HG02763 (cell line): ENCODE data around the gene SLC15A5.
A peak's percentile ranks its signal among the peaks of the same experiment; 100 is the strongest.

ENCODE experiments used
- ATAC-seq: cut with Tn5 transposase; IDR thresholded peaks from one replicate; pipeline ENCODE4 v1.9.1; 2021; ENCODE audit warnings: mild to moderate bottlenecking, moderate library complexity; ENCODE audit not compliant: unreplicated experiment

Gene SLC15A5

DNA sequence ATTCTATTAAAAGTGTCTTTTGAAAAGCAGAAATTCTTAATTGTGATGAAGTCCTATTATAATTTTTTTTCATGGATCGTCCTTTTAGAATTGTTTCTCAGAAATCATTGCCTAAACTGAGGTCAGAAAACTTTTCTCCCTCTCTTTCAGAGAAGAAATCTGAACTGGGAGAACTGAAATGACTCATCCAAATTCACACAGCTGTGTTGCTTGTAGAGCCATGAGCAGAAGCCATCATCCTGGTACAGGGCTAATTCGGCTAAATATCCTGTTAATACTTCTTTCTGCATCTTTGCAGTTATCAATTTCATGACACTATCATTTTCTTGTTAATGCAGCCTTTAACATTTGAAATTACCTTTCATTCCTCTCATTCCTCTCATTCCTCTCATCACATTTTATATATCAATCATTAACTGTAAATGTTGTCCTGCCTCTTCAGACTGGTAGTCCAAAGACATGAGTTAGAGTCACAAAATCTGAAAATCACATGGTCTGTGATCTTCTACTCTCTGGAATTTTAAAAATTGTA is 15.5 kb downstream of the SLC15A5 start:
- no peak for ATAC-seq

DNA sequence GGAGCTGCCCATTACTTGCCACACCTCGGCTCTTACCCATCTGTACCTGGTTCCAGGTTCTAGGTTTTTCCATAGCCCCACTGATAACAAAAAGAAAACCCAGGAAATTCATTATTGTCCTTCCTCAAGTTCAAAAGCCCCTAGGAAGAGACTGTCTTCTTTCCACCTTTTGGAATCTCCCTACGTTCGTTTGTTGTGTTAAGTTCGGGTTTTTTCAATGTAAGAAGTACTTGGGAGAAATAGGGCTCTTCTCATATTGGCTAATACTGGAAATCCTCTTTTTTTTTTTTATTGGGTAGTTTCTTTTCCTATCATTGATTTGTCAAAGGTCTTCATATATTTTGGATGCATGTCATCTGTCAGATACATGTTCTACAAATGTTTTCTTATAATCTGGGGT is 17.3 kb downstream of the SLC15A5 start:
- no peak for ATAC-seq

DNA sequence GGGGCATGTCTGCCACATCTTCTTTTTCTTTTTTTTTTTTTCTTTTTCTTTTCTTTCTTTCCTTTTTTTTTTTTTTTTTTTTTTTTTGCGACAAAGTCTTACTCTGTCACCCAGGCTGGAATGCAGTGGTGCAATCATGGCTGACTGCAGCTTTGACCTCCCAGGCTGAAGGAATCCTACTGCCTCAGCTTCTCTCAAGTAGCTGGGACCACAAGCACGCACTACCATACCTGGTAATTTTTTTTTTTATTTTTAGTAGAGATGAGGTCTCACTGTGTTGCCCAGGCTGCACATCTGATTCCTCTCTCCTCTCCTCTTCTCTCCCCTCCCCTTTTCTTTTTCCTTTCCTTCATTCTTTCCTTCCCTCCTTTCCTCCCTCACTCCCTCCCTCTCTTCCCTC is 18.5 kb downstream of the SLC15A5 start:
- no peak for ATAC-seq

DNA sequence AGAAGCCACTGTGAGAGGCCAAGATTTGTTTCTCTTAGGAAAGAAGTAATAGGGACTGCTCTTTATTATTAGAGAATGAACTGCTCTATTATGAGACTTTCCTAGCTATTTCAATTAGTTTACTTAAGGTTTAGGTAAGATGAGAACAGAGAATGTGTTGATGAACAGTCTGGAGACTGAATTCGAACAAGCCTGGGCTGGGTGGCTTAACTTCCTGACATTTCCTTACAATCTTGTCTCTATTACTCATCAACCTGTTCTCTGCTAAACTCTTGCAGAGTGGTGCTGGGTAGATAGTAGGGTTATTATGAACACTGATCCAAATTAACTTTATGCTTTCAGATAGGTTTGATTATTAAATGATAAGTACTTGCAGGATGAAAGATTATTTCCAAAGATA is 31.2 kb downstream of the SLC15A5 start:
- ATAC-seq, result no peak

DNA sequence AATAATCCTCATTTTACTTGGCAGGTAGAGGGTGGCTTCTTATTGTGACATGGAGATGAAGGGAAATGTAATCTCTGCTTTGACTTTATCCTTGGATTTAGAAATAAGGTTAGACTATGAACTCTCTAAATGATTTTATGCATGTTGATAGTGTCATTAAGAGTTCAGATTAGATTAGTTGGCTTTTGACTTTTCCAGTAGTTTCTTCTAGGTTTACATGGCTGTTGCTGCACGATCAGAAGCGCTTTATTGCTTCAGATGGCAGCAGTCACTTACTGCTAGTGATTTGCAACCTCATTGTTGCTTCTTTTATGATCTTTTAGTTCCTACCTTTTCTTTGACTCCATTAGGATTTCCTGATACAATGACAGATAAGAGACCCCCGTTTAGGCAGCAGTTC is 32.3 kb downstream of the SLC15A5 start:
- ATAC-seq, result no peak

DNA sequence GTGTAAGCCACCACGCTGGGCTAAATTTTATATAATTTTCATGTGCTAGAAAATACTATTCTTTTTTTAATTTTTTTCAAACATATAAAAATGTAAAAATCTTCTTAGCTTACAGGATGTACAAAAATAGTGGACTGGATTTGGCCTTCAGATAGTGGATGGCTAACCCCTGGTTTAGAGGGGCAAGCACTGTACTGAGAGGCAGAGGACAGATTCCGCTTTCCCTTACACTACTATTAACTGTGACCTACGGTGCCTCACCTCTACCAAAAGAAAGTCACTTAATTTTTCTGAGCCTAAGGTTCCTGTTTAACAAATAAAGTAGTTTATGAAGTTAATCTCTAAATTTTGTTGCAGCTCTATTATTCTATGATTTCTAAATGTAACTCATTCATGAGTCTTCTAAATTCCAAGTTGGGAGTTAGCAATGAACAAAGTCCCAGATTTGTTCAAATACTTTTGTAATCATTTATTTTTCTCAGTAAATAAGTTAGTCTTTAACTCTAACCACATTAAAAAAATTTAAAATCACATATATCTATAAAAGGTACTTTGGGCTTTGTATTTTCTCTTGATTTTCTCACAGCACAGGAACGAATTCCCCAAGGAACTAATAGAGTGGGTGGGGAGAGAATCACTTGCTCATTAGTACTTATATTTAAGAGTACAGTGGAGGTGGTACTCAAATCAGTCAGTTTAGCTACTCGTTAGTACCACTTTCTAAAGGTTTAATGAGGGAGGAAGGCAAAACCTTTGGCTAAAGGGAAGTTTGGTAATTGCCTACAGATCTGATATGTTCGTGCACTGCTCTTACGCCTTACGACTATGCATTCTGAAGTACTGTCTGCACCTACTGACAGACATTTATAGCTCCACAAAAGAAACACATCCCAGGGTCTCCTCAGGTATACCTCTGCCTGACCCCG is 33.7 kb downstream of the SLC15A5 start:
- no peak for ATAC-seq

DNA sequence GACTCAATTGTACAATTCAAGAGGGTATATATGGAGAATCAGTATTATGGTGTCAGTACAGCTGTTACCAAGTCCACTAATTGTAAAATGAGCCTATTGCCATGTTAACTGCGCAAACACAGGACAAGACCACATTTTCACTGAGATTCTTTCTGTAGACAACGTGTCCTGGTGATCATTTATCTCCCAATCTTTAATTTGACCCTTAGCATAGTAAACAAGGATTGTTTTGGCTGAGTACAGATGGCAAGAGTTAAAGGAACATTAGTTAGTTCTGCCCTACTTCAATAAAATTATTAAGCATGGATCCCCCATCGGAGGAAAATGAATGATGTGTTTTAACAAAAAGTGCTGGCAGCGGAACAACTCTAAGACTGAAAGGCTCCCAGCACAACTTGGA is 36.1 kb downstream of the SLC15A5 start:
- ATAC-seq, result no peak

DNA sequence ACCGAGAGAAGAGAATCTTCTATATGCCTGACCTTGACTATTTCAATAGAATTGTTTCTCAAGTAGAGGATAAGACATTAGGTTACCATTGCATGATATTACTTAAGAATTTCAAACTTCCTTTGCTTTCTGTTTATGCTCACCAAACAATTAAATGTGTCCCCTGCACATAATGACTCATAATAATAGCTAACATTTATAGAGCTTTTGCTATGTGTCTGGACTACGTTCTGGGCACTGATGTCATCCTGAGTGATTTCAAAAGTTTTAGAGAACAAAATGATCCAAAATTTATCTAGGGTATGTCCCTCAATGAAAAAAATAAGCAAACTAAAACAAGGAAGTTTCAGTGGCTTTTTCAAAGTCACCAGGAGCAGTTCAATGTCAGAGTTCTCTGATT is 38.8 kb downstream of the SLC15A5 start:
- ATAC-seq, result no peak

DNA sequence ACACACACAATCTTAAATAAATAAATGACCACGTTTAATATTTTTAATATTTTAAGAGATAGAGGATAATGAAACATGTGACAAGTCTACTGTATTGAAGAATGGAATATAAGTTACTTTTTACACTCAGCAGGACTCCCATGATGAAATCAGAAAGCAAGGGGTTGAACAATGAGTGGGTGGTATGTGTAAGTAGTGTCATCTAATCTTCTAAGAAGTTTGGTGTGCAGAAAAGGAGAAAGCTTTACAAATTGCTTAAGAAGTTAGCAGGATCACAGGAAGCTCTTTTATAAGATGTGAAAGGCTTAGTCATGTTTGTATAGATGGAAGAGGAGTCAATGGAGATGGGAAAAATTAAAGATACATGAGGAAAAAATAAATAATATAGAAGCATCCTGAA is 47.8 kb downstream of the SLC15A5 start:
- no peak for ATAC-seq

DNA sequence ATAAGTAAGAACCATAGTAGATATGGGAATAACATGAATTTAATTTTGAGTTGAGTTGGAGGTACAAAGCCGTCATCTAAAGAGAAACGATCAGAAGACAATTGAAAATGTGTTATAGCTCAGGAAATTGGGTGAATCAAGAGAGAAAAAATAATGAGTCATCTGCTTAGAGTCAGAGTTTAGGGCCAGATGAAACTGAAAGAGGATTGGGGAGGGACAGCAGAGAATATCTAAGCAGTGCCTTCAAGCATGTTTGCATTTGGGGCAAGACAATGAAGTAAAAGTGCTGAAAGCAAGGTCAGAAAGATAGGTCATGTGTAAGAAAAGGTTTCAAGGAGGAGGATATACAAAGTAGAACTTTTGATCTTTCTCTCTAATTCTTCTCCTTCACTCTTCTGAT is 49.4 kb downstream of the SLC15A5 start:
- ATAC-seq, result no peak

DNA sequence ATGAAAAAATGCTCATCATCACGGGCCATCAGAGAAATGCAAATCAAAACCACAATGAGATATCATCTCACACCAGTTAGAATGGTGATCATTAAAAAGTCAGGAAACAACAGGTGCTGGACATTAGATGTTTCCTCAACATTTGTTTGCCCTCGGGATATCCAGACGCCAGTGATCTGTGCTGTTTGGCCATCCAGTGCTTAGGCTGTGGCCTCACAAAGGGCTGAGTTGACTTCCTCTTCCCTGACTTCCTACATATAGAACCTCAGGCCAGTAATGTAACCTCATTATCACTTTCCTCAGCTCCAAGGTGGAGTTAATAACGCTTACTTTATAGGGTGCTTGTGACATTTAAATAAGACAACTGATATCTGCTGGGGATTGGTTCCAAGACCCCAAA is 51.8 kb downstream of the SLC15A5 start:
- ATAC-seq, result no peak

DNA sequence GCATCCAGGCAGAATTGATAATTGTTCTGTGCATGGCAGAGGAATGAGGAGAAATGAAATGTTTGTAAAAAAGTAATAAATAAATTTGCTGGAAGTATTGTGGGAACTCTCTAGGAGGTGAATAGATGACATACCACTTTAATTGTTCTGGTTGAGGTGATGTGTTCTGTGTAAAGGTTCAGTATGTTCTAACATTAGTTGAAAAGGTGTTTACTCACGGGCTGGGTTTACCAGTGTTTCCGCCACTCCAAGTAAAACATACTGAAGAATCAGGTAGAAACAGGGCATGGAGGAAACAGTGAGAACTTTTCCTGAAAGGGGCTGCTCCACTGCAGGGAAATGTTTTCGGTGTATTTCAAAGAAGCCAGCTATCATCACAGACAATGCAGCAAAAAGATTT is 53.3 kb downstream of the SLC15A5 start:
- no peak for ATAC-seq

DNA sequence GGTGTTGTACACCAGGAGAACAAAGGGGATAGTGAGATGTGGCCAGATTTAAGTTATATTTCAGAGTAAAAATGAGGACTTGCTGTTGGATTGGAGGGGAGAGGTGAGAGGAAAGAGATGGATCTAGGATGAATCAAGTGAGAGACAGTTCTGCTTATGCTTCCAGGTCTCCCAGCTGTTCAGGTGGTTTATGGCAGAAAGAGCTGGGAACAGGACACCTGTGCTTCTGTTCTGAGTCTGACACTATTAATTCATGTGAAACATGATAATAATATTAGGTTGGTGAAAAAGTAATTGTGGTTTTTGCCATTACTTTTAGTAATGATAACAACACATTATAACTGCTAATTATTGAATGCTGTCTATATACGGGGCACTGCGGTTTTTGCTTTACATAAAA is 55.7 kb downstream of the SLC15A5 start:
- ATAC-seq, result no peak

DNA sequence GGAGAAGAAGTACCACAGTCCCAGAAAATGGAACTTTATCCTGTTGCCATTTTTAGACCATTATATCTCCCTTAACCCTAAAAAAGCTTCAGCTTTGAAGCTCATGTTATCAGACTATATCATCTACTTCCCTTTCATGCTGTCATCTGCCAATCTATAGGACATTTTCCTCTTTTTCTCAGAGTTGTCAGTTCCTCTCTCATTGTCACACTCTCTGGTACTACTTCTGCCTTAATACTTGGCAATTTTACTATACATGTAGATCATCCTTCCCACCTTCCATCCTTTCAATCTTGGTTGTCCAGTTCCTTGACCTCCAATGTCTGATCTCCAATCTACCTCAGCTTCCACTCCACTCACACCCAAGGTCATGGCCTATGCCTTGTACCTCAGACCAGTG is 57.4 kb downstream of the SLC15A5 start:
- ATAC-seq, result no peak

DNA sequence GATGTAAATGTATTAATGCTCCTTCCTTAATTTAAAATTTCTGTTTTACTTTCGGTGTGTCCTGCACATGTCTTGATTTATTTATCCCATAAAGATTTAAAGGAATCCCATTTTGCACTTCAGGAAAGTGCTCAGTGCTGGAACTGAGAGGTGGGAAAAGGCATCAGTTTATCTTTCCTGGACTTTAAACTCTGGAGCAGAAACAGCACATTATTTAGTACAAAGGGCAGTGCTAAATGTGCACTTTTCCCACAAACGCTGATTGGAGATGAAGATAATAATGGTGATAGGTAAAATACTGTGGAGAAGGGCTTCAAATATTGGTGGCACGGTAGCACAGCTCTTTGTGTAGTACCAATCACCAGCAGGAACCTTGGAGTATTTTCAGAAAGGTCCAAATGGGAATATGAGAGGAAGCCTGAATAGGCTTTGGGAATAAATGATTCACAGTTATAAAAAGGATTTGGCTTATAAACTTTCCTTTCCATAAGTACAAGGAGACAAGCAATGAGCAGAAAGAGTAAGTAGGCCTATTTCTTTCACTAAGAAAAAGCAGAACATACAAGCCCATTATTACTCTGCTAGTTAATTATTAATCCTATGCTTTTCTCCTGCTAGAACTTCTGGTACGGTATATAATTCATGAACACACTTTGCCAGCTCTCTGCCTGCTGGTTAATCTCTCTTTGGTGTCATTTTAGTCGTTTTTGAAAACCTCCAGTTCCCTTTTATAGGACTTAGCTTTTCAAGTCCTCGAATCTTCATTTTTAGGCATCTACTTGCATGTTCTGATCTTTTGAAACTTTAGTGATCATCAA is 58.3 kb downstream of the SLC15A5 start:
- ATAC-seq, result no peak

DNA sequence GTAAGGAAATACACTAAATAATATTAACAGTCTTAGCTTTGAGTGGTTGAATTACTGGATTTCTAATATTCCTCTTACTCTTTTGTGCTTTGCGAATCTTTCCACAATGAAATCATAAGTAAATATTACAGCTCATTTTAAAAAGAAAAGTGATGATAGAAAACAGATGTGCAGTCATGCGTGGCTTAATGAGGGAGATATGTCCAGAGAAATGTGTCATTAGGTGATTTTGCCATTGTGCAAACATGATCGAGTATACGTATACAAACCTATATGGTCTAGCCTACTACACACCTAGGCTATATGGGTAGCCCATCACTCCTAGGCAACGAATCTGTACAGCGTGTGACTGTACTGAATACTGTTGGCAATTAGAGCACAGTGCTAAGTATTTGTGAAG is 59.3 kb downstream of the SLC15A5 start:
- no peak for ATAC-seq

DNA sequence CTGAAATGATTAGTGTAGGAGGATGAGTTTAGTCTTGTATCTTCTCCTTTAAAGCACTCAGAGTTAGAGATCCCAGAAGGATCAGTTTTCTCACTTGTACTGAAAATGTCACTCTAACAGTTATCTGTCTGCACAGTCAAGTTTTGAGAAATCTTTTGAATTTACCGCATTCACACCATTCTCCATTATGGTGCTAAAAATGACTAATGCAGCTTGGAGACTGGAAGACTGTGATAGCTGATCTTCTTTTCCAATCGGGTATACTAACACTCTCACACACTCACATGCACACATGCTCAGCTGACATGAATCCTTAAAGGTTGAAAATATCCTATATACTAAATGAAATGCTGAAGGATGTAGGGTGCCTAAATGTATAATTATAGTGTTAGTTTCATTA is 65.8 kb downstream of the SLC15A5 start:
- no peak for ATAC-seq

DNA sequence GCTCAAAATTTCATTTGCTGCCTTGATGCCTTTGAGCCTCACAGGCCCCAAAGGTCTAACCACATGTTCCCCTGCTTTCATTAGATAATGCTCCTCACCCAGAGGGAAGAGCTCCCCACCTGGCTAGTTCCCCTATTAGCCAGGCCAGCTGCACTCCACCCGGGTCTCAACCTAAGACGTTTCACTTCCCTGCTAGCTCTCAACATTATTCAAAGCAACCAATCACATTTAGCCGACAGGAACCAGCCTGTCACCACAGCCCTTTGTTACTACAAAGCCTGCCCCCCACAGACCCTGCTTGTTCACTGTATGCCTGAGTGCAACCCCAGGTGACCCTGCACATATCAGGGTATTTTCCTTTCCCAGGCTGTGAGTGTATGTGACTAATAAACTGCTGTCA is 78.6 kb downstream of the SLC15A5 start:
- ATAC-seq, result peak; percentile 96

DNA sequence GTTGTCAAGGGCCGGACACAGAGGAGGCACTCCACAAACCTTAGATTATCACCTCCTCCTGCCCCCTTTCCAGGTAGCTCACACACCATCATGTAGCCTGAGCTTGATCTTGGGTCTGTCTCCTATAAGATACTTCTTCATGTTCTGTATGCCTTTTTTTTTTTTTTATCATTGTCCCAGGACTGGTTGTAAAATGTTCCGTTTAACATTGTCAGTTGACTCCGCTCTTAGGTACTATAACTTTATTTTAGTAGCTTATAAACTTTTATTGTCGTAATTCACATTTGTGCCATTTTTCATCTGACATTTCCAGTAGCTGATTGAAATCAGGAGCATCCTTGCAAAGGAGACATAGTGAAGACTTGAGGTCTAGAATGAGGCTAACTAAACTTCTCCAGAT is 79.9 kb downstream of the SLC15A5 start:
- no peak for ATAC-seq

DNA sequence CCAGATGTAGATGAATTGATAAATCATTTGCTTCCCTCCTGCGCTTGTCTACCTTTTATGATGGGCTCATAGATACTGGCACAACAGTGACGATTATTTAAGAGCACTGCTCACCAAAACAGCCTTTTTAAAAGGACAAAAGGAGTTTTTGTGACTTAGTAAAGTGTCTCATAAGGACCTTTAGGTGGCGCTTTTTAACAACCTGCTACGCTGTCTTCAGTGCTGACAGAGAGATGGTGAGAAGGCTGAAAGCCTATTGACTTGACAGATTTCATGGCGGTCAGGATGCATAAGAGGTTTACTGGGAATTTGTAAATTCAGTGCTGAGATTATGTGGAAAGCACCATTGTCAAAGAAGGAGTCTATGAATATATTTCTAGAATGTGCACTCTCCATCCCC is 87.6 kb downstream of the SLC15A5 start:
- no peak for ATAC-seq

DNA sequence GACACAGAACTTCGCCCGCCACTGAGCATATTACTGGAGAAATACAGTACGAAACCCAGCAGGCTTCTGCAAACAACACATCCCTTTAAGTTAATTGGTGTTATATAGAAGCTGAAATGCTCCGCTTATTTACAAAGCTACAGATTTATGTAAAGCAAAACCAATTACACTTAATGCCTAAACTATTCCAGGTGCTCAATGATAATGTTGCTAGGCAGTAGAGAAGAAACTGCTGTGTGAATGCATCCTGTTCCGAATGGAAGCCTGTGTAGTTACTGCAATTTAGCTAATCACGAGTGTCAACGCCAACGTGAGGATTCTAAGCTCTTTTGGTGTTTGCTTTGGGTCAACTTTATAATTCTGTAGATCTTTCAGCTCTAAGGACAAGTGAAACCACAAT is 89.8 kb downstream of the SLC15A5 start:
- no peak for ATAC-seq

DNA sequence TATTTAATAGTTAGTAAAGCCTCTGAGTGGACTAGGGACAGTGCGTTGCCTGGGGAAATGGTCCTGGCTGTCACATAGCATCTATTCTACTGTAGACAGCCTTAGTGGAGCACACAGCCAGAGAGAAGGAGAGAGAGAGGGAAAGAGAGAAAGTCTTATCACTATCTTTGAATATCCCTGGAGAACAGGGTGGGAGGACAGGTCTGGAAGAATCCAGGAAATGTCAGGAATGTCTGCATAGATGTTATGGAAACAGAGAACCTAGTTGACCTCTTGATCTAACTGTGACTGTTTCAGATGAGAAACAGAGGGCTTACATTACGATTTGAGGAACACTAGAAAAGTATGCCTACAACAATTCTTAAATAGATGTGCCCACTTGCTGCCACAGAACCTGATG is 92.8 kb downstream of the SLC15A5 start:
- no peak for ATAC-seq
